SU-DHL-6 (cell line): ENCODE data around the gene CTAG2.

ENCODE experiments used
- EZH2phosphoT487 ChIP-seq: fragments of 200-600 bp; sonication (generic), shearing (Covaris generic); conservative IDR thresholded peaks from 2 replicates; pipeline ENCODE4 v1.6.1; 2018; ENCODE audit warnings: mild to moderate bottlenecking, antibody characterized with exemption, low read length, moderate library complexity, mixed read lengths
- TF ChIP-seq, protein P1 (sequence below): fragments of 200-600 bp; sonication (generic); IDR thresholded peaks from one replicate; pipeline ENCODE4 v1.5.1; 2017; ENCODE audit warnings: antibody characterized with exemption, mild to moderate bottlenecking, low read length, moderate library complexity; ENCODE audit not compliant: insufficient read depth, poor library complexity, severe bottlenecking

GRCh38 chrX:154603438-154604430 is 49.6 kb downstream of the CTAG2 start:
- TF ChIP-seq, protein P1, sequence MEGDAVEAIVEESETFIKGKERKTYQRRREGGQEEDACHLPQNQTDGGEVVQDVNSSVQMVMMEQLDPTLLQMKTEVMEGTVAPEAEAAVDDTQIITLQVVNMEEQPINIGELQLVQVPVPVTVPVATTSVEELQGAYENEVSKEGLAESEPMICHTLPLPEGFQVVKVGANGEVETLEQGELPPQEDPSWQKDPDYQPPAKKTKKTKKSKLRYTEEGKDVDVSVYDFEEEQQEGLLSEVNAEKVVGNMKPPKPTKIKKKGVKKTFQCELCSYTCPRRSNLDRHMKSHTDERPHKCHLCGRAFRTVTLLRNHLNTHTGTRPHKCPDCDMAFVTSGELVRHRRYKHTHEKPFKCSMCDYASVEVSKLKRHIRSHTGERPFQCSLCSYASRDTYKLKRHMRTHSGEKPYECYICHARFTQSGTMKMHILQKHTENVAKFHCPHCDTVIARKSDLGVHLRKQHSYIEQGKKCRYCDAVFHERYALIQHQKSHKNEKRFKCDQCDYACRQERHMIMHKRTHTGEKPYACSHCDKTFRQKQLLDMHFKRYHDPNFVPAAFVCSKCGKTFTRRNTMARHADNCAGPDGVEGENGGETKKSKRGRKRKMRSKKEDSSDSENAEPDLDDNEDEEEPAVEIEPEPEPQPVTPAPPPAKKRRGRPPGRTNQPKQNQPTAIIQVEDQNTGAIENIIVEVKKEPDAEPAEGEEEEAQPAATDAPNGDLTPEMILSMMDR: no peak
- no peak for TF ChIP-seq EZH2phosphoT487
